Gastroesophageal sphincter (tissue), 3 donors: ENCODE measurements around the gene RARRES2.

Source experiments
- CTCF ChIP-seq, 4 experiments: fragments of 200-600 bp in 2 of 4; fragments of 450-650 bp in 2 of 4; sonication (generic) in 1 of 4; IDR thresholded peaks; one replicate each; pipeline ENCODE4 v1.5.1; 2017 to 2019; ENCODE audit warnings: antibody characterized with exemption in 4 of 4, mild to moderate bottlenecking in 2 of 4, moderate library complexity in 2 of 4
- EP300 ChIP-seq: sonication (generic); formaldehyde crosslinking; IDR thresholded peaks from one replicate; pipeline ENCODE4 v1.6.1; 2017; ENCODE audit warnings: antibody characterized with exemption, mild to moderate bottlenecking

- TF ChIP-seq EP300 = no peak
- TF ChIP-seq CTCF (IDR thresholded peaks at IDR 0.05) = no peak
Observed at GRCh38 chr7:150382123-150382843, 40.9 kb upstream of the RARRES2 start.
